ENCODE data around the gene GTF2H1.
"Not testable (repeated sequence)": the region's sequence is repeated elsewhere in the genome, so short reads cannot be mapped to it uniquely, and the experiment has no call there.

The GTF2H1 gene

GRCh38 chr11:18320617-18321016 is 1.8 kb upstream of the GTF2H1 start:
- H3K4me3 Mint-ChIP-seq, result peak overlapping the region; percentile 95
- H3K36me3 Mint-ChIP-seq (ENCODE audit: low read depth), result peaks cover 17% of the 10 kb centered on the region
- H3K9me3 Mint-ChIP-seq, result no peaks in the 10 kb centered on the region
- no peak for DNase-seq
- TF ChIP-seq CTCF (IDR thresholded peaks at IDR 0.05), result no peak
- H3K27me3 Mint-ChIP-seq (ENCODE audit: low read depth, poor library complexity), result no peaks in the 10 kb centered on the region
- H3K4me1 Mint-ChIP-seq, result peaks cover 56% of the 10 kb centered on the region
- H3K27ac Mint-ChIP-seq, result no peak overlapping the region

- Mint-ChIP-seq H3K4me3 (peak overlapping the region; percentile 95), H3K4me1 (peaks cover 56% of the 10 kb centered on the region), H3K9me3 (no peaks in the 10 kb centered on the region), H3K27me3 (ENCODE audit: low read depth, poor library complexity) (no peaks in the 10 kb centered on the region), H3K27ac (peak overlapping the region; percentile 100), H3K36me3 (ENCODE audit: low read depth) (peaks cover 22% of the 10 kb centered on the region)
- TF ChIP-seq CTCF (IDR thresholded peaks at IDR 0.05), result no peak
- DNase-seq, result no peak
Measured at GRCh38 chr11:18321578-18321968, 794 bp upstream of the GTF2H1 start.

GRCh38 chr11:18322818-18323570 is 627 bp downstream of the GTF2H1 start:
- Mint-ChIP-seq H3K27me3 (ENCODE audit: low read depth, poor library complexity) (no peaks in the 10 kb centered on the region), H3K4me3 (peak overlapping the region; percentile 95), H3K36me3 (ENCODE audit: low read depth) (peaks cover 17% of the 10 kb centered on the region), H3K4me1 (peaks cover 56% of the 10 kb centered on the region), H3K9me3 (no peaks in the 10 kb centered on the region), H3K27ac (peak overlapping the region; percentile 100)
- DNase-seq, result no peak
- no peak for TF ChIP-seq CTCF (IDR thresholded peaks at IDR 0.05)

- not testable (repeated sequence) for H3K9me3 Mint-ChIP-seq; H3K27me3 Mint-ChIP-seq (ENCODE audit: low read depth, poor library complexity); DNase-seq
- peak overlapping the region; percentile 49 for H3K27ac Mint-ChIP-seq
- peak overlapping the region; percentile 95 for H3K4me3 Mint-ChIP-seq
- peaks cover 56% of the 10 kb centered on the region for H3K4me1 Mint-ChIP-seq
- H3K36me3 Mint-ChIP-seq (ENCODE audit: low read depth), result peaks cover 17% of the 10 kb centered on the region
Measured at GRCh38 chr11:18323881-18324280, 1.5 kb downstream of the GTF2H1 start.

GRCh38 chr11:18324381-18324780 is 2.0 kb downstream of the GTF2H1 start:
- Mint-ChIP-seq H3K27ac (peak overlapping the region; percentile 90), H3K27me3 (ENCODE audit: low read depth, poor library complexity) (no peaks in the 10 kb centered on the region), H3K4me3 (peak overlapping the region; percentile 95), H3K4me1 (peaks cover 51% of the 10 kb centered on the region), H3K36me3 (ENCODE audit: low read depth) (peaks cover 19% of the 10 kb centered on the region), H3K9me3 (no peaks in the 10 kb centered on the region)
- no peak for DNase-seq
- TF ChIP-seq CTCF (IDR thresholded peaks at IDR 0.05), result no peak

- DNase-seq, result no peak
- Mint-ChIP-seq H3K9me3 (no peaks in the 10 kb centered on the region), H3K27ac (peak overlapping the region; percentile 35), H3K4me1 (peaks cover 11% of the 10 kb centered on the region), H3K36me3 (ENCODE audit: low read depth) (peaks cover 44% of the 10 kb centered on the region), H3K4me3 (no peak overlapping the region), H3K27me3 (ENCODE audit: low read depth, poor library complexity) (no peaks in the 10 kb centered on the region)
- no peak for TF ChIP-seq CTCF (IDR thresholded peaks at IDR 0.05)
Measured at GRCh38 chr11:18329196-18329870, 7.0 kb downstream of the GTF2H1 start.

Data from nephron progenitor cell (in vitro differentiated cells).